H1 (cell line): Measurements from ENCODE around the gene ZNF777. TPM values are rescaled to one million over a fixed set of nuclear protein-coding genes. Genes with fewer than 3 reads are reported as not detected.

Experiments used
- CTCF ChIA-PET: fragments of 300-600 bp; sonication (Branson Sonifier 250); formaldehyde crosslinking; loops from one replicate; lab custom pipeline; 2021; ENCODE audit not compliant: partially characterized antibody; lab: Charles Lee
- POLR2A ChIA-PET: fragments of 300-600 bp; sonication (Branson Sonifier 250); formaldehyde crosslinking; loops from one replicate; lab custom pipeline; 2021; ENCODE audit warnings: inconsistent platforms; ENCODE audit not compliant: partially characterized antibody; lab: Charles Lee
- DNase-seq, 2 experiments: peaks; one replicate each; pipeline versions ENCODE4 v3.0.0 to v3.0.0-alpha.2; 2010 to 2022; ENCODE audit warnings: low spot score in 2 of 2, low read depth in 1 of 2, mixed read lengths in 1 of 2
- FAIRE-seq: peaks from 2 replicates; lab custom pipeline; 2011; peaks lifted over from hg19 to GRCh38; lab: Jason Lieb, UNC
- H2AFZ ChIP-seq: 2 replicates; pipeline ENCODE4 v1.8.1; 2012; ENCODE audit warnings: low read length, inconsistent platforms
- H2AK5ac ChIP-seq: 2 replicates; pipeline ENCODE4 v1.6.1; 2013; ENCODE audit warnings: low read depth, low read length
- H2BK120ac ChIP-seq: replicated peaks from 2 replicates; pipeline ENCODE3; 2013; ENCODE audit warnings: low read depth, low read length, inconsistent platforms
- H2BK12ac ChIP-seq: 2 replicates; pipeline ENCODE4 v1.6.1; 2013; ENCODE audit warnings: low read depth, low read length
- H2BK15ac ChIP-seq: 2 replicates; pipeline ENCODE4 v1.6.1; 2013; ENCODE audit warnings: low read length
- H2BK20ac ChIP-seq: 2 replicates; pipeline ENCODE4 v1.6.1; 2013; ENCODE audit warnings: low read length
- H2BK5ac ChIP-seq: 2 replicates; pipeline ENCODE4 v1.6.1; 2013; ENCODE audit warnings: low read depth, low read length
- H3K14ac ChIP-seq: 2 replicates; pipeline ENCODE4 v1.6.1; 2013; ENCODE audit warnings: inconsistent platforms; ENCODE audit not compliant: insufficient read length
- H3K18ac ChIP-seq: 2 replicates; pipeline ENCODE4 v1.6.1; 2013; ENCODE audit warnings: low read length; ENCODE audit errors: extremely low read depth
- H3K23ac ChIP-seq: 2 replicates; pipeline ENCODE4 v1.6.1; 2013; ENCODE audit warnings: inconsistent platforms; ENCODE audit not compliant: insufficient read length
- H3K23me2 ChIP-seq: 2 replicates; pipeline ENCODE4 v1.6.1; 2013; ENCODE audit warnings: low read depth, low read length
- H3K27ac ChIP-seq: 2 replicates; pipeline ENCODE4 v1.6.1; 2011; ENCODE audit warnings: low read depth, low read length, inconsistent platforms
- H3K27me3 ChIP-seq, 4 experiments: replicated peaks in 1 of 4; 1 replicate in 1 of 4; 2 replicates in 3 of 4; pipeline versions ENCODE4 v1.6.1 to v1.8.1; 2011 to 2013; ENCODE audit warnings: low read length in 3 of 4, mild to moderate bottlenecking in 3 of 4, inconsistent platforms in 2 of 4, mixed read lengths in 2 of 4, moderate library complexity in 1 of 4; ENCODE audit not compliant: control insufficient read depth in 3 of 4, insufficient read depth in 3 of 4; ENCODE audit errors: extremely low read depth in 1 of 4
- H3K36me3 ChIP-seq, 4 experiments: 2 replicates each; pipeline versions ENCODE4 v1.6.1 to v1.8.1; 2011 to 2013; ENCODE audit warnings: mild to moderate bottlenecking in 4 of 4, low read length in 3 of 4, moderate library complexity in 2 of 4, control low read depth in 1 of 4, inconsistent platforms in 1 of 4; ENCODE audit not compliant: insufficient read depth in 4 of 4, control insufficient read depth in 2 of 4
- H3K4ac ChIP-seq: replicated peaks from 2 replicates; pipeline ENCODE3; 2013; ENCODE audit warnings: low read length, low read depth, mixed read lengths, inconsistent platforms; ENCODE audit not compliant: insufficient read length
- H3K4me1 ChIP-seq, 4 experiments: replicated peaks in 1 of 4; 1 replicate in 1 of 4; 2 replicates in 3 of 4; pipeline versions ENCODE4 v1.6.1 to v1.8.1; 2011 to 2013; ENCODE audit warnings: low read length in 3 of 4, inconsistent platforms in 2 of 4, mixed read lengths in 1 of 4; ENCODE audit not compliant: insufficient read depth in 4 of 4, control insufficient read depth in 3 of 4
- H3K4me2 ChIP-seq, 2 experiments: 2 replicates each; pipeline versions ENCODE4 v1.6.1 to v1.8.1; 2011 to 2013; ENCODE audit warnings: low read depth in 2 of 2, low read length in 2 of 2, control low read depth in 1 of 2, inconsistent platforms in 1 of 2, mild to moderate bottlenecking in 1 of 2; ENCODE audit not compliant: insufficient read depth in 1 of 2
- H3K4me3 ChIP-seq, 4 experiments: fragments of 200-600, 300-600 bp in 1 of 4; sonication (generic), shearing (Covaris generic), sonication (Bioruptor Twin) in 1 of 4; 2 replicates each; pipeline versions ENCODE4 v1.5.1 to v1.8.1; 2011 to 2016; ENCODE audit warnings: low read length in 4 of 4, low read depth in 3 of 4, control low read depth in 2 of 4, inconsistent platforms in 2 of 4, mild to moderate bottlenecking in 2 of 4, mixed read lengths in 1 of 4, moderate library complexity in 1 of 4; ENCODE audit not compliant: insufficient read depth in 2 of 4; ENCODE audit errors: extremely low read depth in 1 of 4
- H3K56ac ChIP-seq: replicated peaks from 2 replicates; pipeline ENCODE3; 2013; ENCODE audit warnings: low read depth, mild to moderate bottlenecking, mixed read lengths, low read length, inconsistent platforms; ENCODE audit not compliant: insufficient read length
- H3K79me1 ChIP-seq: 2 replicates; pipeline ENCODE4 v1.6.1; 2013; ENCODE audit warnings: low read depth, low read length, control low read depth
- H3K79me2 ChIP-seq, 2 experiments: 2 replicates each; pipeline versions ENCODE4 v1.6.1 to v1.8.1; 2012 to 2013; ENCODE audit warnings: low read length in 2 of 2, mild to moderate bottlenecking in 2 of 2, inconsistent platforms in 1 of 2; ENCODE audit not compliant: insufficient read depth in 2 of 2, control insufficient read depth in 1 of 2
- H3K9ac ChIP-seq, 4 experiments: replicated peaks in 1 of 4; 1 replicate in 1 of 4; 2 replicates in 3 of 4; pipeline versions ENCODE4 v1.6.1 to v1.8.1; 2011 to 2013; ENCODE audit warnings: low read depth in 3 of 4, low read length in 3 of 4, control low read depth in 2 of 4, mild to moderate bottlenecking in 2 of 4, moderate library complexity in 2 of 4, inconsistent platforms in 1 of 4; ENCODE audit errors: extremely low read depth in 1 of 4
- H3K9me3 ChIP-seq, 2 experiments: 2 replicates each; pipeline versions ENCODE4 v1.6.1 to v1.8.1; 2012 to 2013; ENCODE audit warnings: mild to moderate bottlenecking in 2 of 2, moderate library complexity in 2 of 2, control low read depth in 1 of 2, inconsistent platforms in 1 of 2, low read depth in 1 of 2, low read length in 1 of 2, mixed read lengths in 1 of 2; ENCODE audit not compliant: insufficient read depth in 2 of 2
- H4K20me1 ChIP-seq, 2 experiments: replicated peaks in 1 of 2; 2 replicates each; pipeline versions ENCODE3 to v1.8.1; 2011 to 2013; ENCODE audit warnings: inconsistent platforms in 2 of 2, low read length in 2 of 2, mild to moderate bottlenecking in 1 of 2; ENCODE audit not compliant: insufficient read depth in 2 of 2, control insufficient read depth in 1 of 2
- H4K5ac ChIP-seq: 2 replicates; pipeline ENCODE4 v1.6.1; 2013; ENCODE audit warnings: low read length, low read depth, mixed read lengths, inconsistent platforms; ENCODE audit not compliant: insufficient read length
- H4K8ac ChIP-seq: 2 replicates; pipeline ENCODE4 v1.8.0; 2013; ENCODE audit warnings: mild to moderate bottlenecking, moderate library complexity, low read length, inconsistent platforms; ENCODE audit not compliant: insufficient read depth; ENCODE audit errors: extremely low read depth
- H4K91ac ChIP-seq: replicated peaks from 2 replicates; pipeline ENCODE3; 2013; ENCODE audit warnings: low read length, mixed read lengths, inconsistent platforms; ENCODE audit not compliant: insufficient read length
- CTBP2 ChIP-seq: IDR thresholded peaks from 2 replicates; pipeline ENCODE4 v1.7.0; 2011; ENCODE audit warnings: borderline replicate concordance, mild to moderate bottlenecking, moderate library complexity, mixed read lengths, low read length; ENCODE audit not compliant: insufficient read depth, insufficient read length
- CTCF ChIP-seq, 3 experiments: IDR thresholded peaks; 1 replicate in 2 of 3; 2 replicates in 1 of 3; pipeline versions ENCODE4 v1.5.1 to v1.6.1; 2011; ENCODE audit warnings: low read length in 3 of 3, mild to moderate bottlenecking in 3 of 3, inconsistent platforms in 2 of 3, low read depth in 1 of 3, moderate library complexity in 1 of 3; ENCODE audit not compliant: insufficient read depth in 1 of 3; ENCODE audit errors: control extremely low read depth in 1 of 3
- HDAC6 ChIP-seq: IDR thresholded peaks from one replicate; pipeline ENCODE4 v1.7.1; 2012; ENCODE audit warnings: low read depth, mild to moderate bottlenecking, inconsistent platforms, low read length, moderate library complexity
- KDM1A ChIP-seq: fragments of 200-600, 300-600 bp; sonication (generic); IDR thresholded peaks from 2 replicates; pipeline ENCODE4 v1.7.1; 2016; ENCODE audit warnings: mild to moderate bottlenecking, low read length, borderline replicate concordance
- PHF8 ChIP-seq: fragments of 200-600 bp; sonication (generic); conservative IDR thresholded peaks from 2 replicates; pipeline ENCODE4 v1.7.1; 2012; ENCODE audit warnings: low read depth, mild to moderate bottlenecking, inconsistent platforms, low read length, moderate library complexity
- RFX5 ChIP-seq: IDR thresholded peaks from 2 replicates; pipeline ENCODE4 v1.6.1; 2011; ENCODE audit warnings: low read depth, low read length, improper control_type of control experiment, borderline replicate concordance
- SIX5 ChIP-seq: IDR thresholded peaks from 2 replicates; pipeline ENCODE4 v1.6.1; 2011; ENCODE audit warnings: mild to moderate bottlenecking, low read depth, low read length
- TEAD4 ChIP-seq: IDR thresholded peaks from 2 replicates; pipeline ENCODE4 v1.6.1; 2012; ENCODE audit warnings: low read depth, low read length, inconsistent platforms, mixed read lengths
- WGBS, 2 experiments: shearing (Covaris generic) in 1 of 2; methylation state at CpG; one replicate each; pipeline versions ENCODE4 v1.1.6 to v1.1.7; 2013 to 2015; ENCODE audit warnings: low lambda C conversion rate in 2 of 2, mixed read lengths in 2 of 2, inconsistent platforms in 1 of 2, low coverage in 1 of 2, missing lambda C conversion rate in 1 of 2; ENCODE audit not compliant: insufficient replicate concordance in 2 of 2, insufficient coverage in 1 of 2, insufficient read length in 1 of 2; ENCODE audit errors: extremely low coverage in 1 of 2, missing lambda C conversion rate in 1 of 2; 5-methylcytosine and 5-hydroxymethylcytosine counted together
- polyA plus RNA-seq, 7 experiments: library from polyadenylated mRNA; depleted of rRNA in 3 of 7; stranded (reverse) in 5 of 7; unstranded in 2 of 7; fragments of >200 nt in 5 of 7; fragments of 200-250 nt in 2 of 7; gene quantifications; 1 replicate in 5 of 7; 2 replicates in 1 of 7; 4 replicates in 1 of 7; pipeline versions ENCODE4 v1.2.1 to v1.2.3, GENCODE V29; 2011 to 2013; ENCODE audit warnings: missing spikeins in 2 of 7, mixed read lengths in 2 of 7
- total RNA-seq: library from RNA; stranded (reverse); fragmentation: NEBNext Ultra II Directional; extraction: Animal tissue kit (Norgen Biotek cat#: 25700); gene quantifications from 2 replicates; pipeline ENCODE4 v1.2.1, GENCODE V29; 2021

The ZNF777 gene
- total and polyA plus RNA-seq, 2 of the 8 experiments (the other 6 are each of a cell fraction or from before 2014, with no cell fraction given): 8.0 to 10.1 TPM

- FAIRE-seq: no peak
- no peak overlapping the region for H2BK20ac ChIP-seq
- CTCF ChIA-PET: interaction anchor here (0.6 to 2.2 kb wide), 7 partner anchors 14 to 100 kb away, joined by 3 to 9 read pairs (median 3); no protein-coding TSS in a partner anchor
- H3K27ac ChIP-seq: no peak overlapping the region
- no peak overlapping the region for H3K9ac ChIP-seq
- no peaks in the 10 kb centered on the region for H3K23me2 ChIP-seq
- H4K5ac ChIP-seq: no peak overlapping the region
- H3K79me1 ChIP-seq: no peaks in the 10 kb centered on the region
- H3K14ac ChIP-seq: no peak overlapping the region
- H3K4me2 ChIP-seq: no peak overlapping the region
- H3K56ac ChIP-seq: no peak overlapping the region
- DNase-seq: no peak
- 87% methylated on average over 6 of the region's 6 CpGs; no CpG with 5 or more reads in 1 of the 2 experiments for WGBS, 2 experiments
- H3K4me3 ChIP-seq: no peak overlapping the region
- H3K9me3 ChIP-seq: no peaks in the 10 kb centered on the region; a peak in 1 of 4 replicates
- no peaks in the 10 kb centered on the region for H4K20me1 ChIP-seq
- no peak overlapping the region for H2AK5ac ChIP-seq
- H3K4me1 ChIP-seq: peaks cover 0 to 2% (median 0%) of the 10 kb centered on the region in 4 experiments; a peak in 1 of 7 replicates
- H3K4ac ChIP-seq: no peak overlapping the region
- peak overlapping the region; percentile 70; the same call in 1 of the 2 replicates for H2AFZ ChIP-seq
- H3K79me2 ChIP-seq: no peaks in the 10 kb centered on the region
- no peak overlapping the region for H2BK15ac ChIP-seq
- POLR2A ChIA-PET: interaction anchor here (0.7 to 0.9 kb wide), 3 partner anchors 9 to 246 kb away, joined by 3 read pairs; partner anchors contain the start of gene ZNF282
- H2BK12ac ChIP-seq: no peak overlapping the region
- H2BK5ac ChIP-seq: no peak overlapping the region
- no peak for TF ChIP-seq TEAD4
- TF ChIP-seq CTBP2: no peak
- no peak for TF ChIP-seq RFX5
- TF ChIP-seq SIX5: no peak
- no peak for TF ChIP-seq HDAC6
- TF ChIP-seq KDM1A: no peak
- TF ChIP-seq PHF8: no peak
- no peak for TF ChIP-seq CTCF (IDR thresholded peaks at IDR 0.05; ENCODE audit: control extremely low read depth in 1 of 3, insufficient read depth in 1 of 3, low read depth in 1 of 3, low read length in 3 of 3)
- no peak overlapping the region for H4K91ac ChIP-seq
- H3K18ac ChIP-seq: no peak overlapping the region
- H4K8ac ChIP-seq: no peak overlapping the region
- no peak overlapping the region for H3K23ac ChIP-seq
- no peak overlapping the region for H2BK120ac ChIP-seq
- no peaks in the 10 kb centered on the region for H3K27me3 ChIP-seq
- no peaks in the 10 kb centered on the region for H3K36me3 ChIP-seq
Observed at GRCh38 chr7:149409895-149410294, 51.0 kb downstream of the ZNF777 start.
